Measurements from ENCODE around the gene EID2B.

DNA sequence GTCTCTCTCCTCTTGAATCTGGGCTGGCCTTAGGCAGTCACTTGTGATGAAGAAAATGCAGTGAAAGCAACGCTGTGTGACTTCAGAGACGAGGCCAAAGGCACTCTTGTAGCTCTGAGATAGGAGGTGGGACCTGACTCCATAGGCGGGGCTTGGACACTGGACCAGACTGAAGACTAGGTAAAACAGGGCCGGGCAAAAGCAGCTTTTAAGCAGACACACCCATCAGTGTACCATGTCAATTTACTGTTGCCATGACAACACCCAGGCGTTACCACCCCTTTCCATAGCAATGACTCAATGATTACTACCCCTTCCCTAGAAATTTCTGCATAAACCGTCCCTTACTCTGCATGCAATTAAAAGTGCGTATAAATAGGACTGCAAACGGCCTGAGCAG, 13.9 kb upstream of the EID2B start:
- TF ChIP-seq EZH2 (IDR thresholded peaks at IDR 0.05; ENCODE audit: low read depth): no peak
- TF ChIP-seq, protein P1, sequence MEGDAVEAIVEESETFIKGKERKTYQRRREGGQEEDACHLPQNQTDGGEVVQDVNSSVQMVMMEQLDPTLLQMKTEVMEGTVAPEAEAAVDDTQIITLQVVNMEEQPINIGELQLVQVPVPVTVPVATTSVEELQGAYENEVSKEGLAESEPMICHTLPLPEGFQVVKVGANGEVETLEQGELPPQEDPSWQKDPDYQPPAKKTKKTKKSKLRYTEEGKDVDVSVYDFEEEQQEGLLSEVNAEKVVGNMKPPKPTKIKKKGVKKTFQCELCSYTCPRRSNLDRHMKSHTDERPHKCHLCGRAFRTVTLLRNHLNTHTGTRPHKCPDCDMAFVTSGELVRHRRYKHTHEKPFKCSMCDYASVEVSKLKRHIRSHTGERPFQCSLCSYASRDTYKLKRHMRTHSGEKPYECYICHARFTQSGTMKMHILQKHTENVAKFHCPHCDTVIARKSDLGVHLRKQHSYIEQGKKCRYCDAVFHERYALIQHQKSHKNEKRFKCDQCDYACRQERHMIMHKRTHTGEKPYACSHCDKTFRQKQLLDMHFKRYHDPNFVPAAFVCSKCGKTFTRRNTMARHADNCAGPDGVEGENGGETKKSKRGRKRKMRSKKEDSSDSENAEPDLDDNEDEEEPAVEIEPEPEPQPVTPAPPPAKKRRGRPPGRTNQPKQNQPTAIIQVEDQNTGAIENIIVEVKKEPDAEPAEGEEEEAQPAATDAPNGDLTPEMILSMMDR (conservative IDR thresholded peaks at IDR 0.05): no peak
